ENCODE measurements around the gene SLC7A6OS.

Gene SLC7A6OS

GRCh38 chr16:68274441-68274840, 36.3 kb downstream of the SLC7A6OS start:
- H3K4me3 ChIP-seq (ENCODE audit: low read depth, low read length): no peak overlapping the region
- in situ Hi-C loops (cut with HindIII; ENCODE audit: low sequenced_read_pairs): no loop called here

GRCh38 chr16:68273896-68274295, 36.9 kb downstream of the SLC7A6OS start:
- H3K4me3 ChIP-seq (ENCODE audit: low read depth, low read length): no peak overlapping the region
- TF ChIP-seq, protein P1, sequence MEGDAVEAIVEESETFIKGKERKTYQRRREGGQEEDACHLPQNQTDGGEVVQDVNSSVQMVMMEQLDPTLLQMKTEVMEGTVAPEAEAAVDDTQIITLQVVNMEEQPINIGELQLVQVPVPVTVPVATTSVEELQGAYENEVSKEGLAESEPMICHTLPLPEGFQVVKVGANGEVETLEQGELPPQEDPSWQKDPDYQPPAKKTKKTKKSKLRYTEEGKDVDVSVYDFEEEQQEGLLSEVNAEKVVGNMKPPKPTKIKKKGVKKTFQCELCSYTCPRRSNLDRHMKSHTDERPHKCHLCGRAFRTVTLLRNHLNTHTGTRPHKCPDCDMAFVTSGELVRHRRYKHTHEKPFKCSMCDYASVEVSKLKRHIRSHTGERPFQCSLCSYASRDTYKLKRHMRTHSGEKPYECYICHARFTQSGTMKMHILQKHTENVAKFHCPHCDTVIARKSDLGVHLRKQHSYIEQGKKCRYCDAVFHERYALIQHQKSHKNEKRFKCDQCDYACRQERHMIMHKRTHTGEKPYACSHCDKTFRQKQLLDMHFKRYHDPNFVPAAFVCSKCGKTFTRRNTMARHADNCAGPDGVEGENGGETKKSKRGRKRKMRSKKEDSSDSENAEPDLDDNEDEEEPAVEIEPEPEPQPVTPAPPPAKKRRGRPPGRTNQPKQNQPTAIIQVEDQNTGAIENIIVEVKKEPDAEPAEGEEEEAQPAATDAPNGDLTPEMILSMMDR (IDR thresholded peaks at IDR 0.05; ENCODE audit: low read depth, low read length, missing control alignments): no peak
- in situ Hi-C loops (cut with HindIII; ENCODE audit: low sequenced_read_pairs): no loop called here

More at GRCh38 chr16:68274441-68274840, 36.3 kb downstream of the SLC7A6OS start:
- DNase-seq (ENCODE audit: low read depth): no peak
- TF ChIP-seq, protein P1 (IDR thresholded peaks at IDR 0.05; ENCODE audit: low read depth, low read length, missing control alignments): no peak

DNA sequence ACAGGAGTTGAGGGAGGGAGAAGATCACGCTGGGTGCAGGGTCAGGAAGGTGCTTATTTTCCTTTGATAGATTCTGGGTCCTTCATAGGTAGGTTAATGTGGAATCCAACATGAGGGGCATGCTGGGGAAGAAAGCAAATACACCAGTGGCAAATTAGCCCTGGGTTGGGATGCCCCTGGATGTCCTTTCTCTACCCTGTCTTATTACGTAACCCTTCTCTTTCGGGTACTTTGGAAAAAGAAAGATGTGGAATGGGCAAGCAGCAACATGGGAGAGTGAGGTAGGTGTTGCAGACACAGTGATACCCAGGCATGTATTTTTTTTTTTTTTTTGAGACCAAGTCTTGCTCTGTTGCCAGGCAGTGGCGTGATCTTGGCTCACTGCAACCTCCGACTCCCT, 37.3 kb downstream of the SLC7A6OS start:
- no peak for DNase-seq (ENCODE audit: low read depth)
- in situ Hi-C loops (cut with HindIII; ENCODE audit: low sequenced_read_pairs): no loop called here
- TF ChIP-seq, protein P1 (IDR thresholded peaks at IDR 0.05; ENCODE audit: low read depth, low read length, missing control alignments): no peak
- H3K4me3 ChIP-seq (ENCODE audit: low read depth, low read length): no peak overlapping the region

More at GRCh38 chr16:68273896-68274295, 36.9 kb downstream of the SLC7A6OS start:
- DNase-seq (ENCODE audit: low read depth): no peak

DNA sequence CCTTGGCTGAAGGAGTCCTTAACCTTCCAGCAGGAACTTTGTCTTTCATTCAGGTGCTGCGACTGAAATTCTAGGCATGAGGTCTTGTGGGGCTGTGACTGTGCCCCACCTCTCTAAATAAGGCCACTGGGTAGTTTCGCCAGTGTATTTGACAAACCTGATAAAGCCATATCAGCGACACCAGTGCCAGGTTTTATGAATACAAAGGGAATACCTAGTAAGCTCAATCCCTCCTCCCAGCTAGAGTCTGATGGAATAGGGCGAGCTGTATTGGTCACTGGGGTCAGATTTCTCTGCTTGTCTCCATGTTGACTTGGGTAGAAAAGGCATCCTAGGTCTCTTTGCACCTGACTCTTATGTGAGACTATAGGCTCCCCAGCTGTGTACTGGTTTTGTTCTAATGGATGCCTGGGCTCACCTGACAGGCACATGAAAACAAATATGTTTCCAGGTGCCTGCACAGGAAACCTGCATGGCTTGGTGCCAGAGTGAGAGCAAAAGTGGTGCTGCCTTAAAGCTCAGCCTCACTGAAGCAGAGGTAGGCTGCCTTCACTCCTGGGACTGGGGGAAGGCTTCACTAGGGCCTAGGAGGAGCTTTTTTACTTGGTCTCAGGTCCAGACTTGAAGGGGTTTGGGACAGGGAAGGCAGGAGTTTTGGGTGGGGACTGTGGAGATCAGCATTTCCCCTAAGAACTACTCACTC, 38.1 kb downstream of the SLC7A6OS start:
- in situ Hi-C loops (cut with HindIII; ENCODE audit: low sequenced_read_pairs): no loop called here
- no peak for DNase-seq (ENCODE audit: low read depth)
- TF ChIP-seq, protein P1 (IDR thresholded peaks at IDR 0.05; ENCODE audit: low read depth, low read length, missing control alignments): no peak
- H3K4me3 ChIP-seq (ENCODE audit: low read depth, low read length): no peak overlapping the region

DNA sequence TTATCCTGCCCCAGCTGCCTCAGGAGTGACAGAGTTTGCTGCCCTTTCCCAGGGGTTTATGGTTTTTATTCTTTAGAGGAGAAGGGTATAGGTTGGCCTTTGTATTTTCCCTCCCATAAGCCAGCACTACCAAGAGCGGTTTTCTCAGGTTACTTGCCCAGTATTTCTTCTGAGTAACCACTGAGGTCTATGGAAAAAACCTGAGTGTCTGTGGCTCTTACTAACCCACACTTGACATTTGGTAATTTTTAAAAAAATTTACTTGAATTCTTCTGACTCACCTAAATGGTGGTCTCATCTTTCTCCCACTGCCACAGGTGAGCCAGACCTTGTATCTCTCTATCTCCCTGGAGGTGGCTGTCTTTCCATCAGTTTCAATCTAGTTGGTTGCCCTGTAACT, 40.4 kb downstream of the SLC7A6OS start:
- in situ Hi-C loops (cut with HindIII; ENCODE audit: low sequenced_read_pairs): no loop called here
- H3K4me3 ChIP-seq (ENCODE audit: low read depth, low read length): no peak overlapping the region

GRCh38 chr16:68269793-68270192, 41.0 kb downstream of the SLC7A6OS start:
- in situ Hi-C loops (cut with HindIII; ENCODE audit: low sequenced_read_pairs): no loop called here
- DNase-seq (ENCODE audit: low read depth): no peak
- no peak overlapping the region for H3K4me3 ChIP-seq (ENCODE audit: low read depth, low read length)
- TF ChIP-seq, protein P1 (IDR thresholded peaks at IDR 0.05; ENCODE audit: low read depth, low read length, missing control alignments): no peak

More for the DNA sequence above, 40.4 kb downstream of the SLC7A6OS start:
- TF ChIP-seq, protein P1 (IDR thresholded peaks at IDR 0.05; ENCODE audit: low read depth, low read length, missing control alignments): no peak
- no peak for DNase-seq (ENCODE audit: low read depth)

Data from astrocyte of the cerebellum (primary cell).